LNCaP clone FGC (cell line): ENCODE results near the gene NOC4L.
"Not testable (repeated sequence)": the region's sequence is repeated elsewhere in the genome, so short reads cannot be mapped to it uniquely, and the experiment has no call there.

ENCODE experiments used
- DNase-seq: peaks from one replicate; pipeline ENCODE4 v3.0.0-alpha.2; 2011; ENCODE audit warnings: low read depth
- H3K4me3 ChIP-seq: 2 replicates; pipeline ENCODE4 v1.5.1; 2011; ENCODE audit warnings: mild to moderate bottlenecking, low read depth, low read length, control low read depth
- CTCF ChIP-seq: IDR thresholded peaks from 2 replicates; pipeline ENCODE4 v1.5.1; 2012; ENCODE audit warnings: mild to moderate bottlenecking; ENCODE audit not compliant: control insufficient read depth, insufficient read depth; ENCODE audit errors: extremely low read depth

Gene NOC4L

GRCh38 chr12:132144115-132144809 lies at the start of gene NOC4L, which contains the start of gene DDX51:
TSS of gene NOC4L (plus strand) at chr12:132144457. CDS start at chr12:132144489, 32 bp downstream.
TSS of gene DDX51 (minus strand) at chr12:132144319. CDS start at chr12:132144296, 23 bp downstream.
- DNase-seq: peak; percentile 73
- peak within 1 kb of the TSS; percentile 71 for H3K4me3 ChIP-seq
- no peak for TF ChIP-seq CTCF

GRCh38 chr12:132095520-132096409 lies 48.5 kb upstream of the NOC4L start:
- no peak for TF ChIP-seq CTCF
- no peak overlapping the region for H3K4me3 ChIP-seq
- DNase-seq: no peak

GRCh38 chr12:132099739-132100138 lies 44.5 kb upstream of the NOC4L start:
- DNase-seq: no peak
- no peak overlapping the region for H3K4me3 ChIP-seq
- TF ChIP-seq CTCF: no peak

GRCh38 chr12:132100306-132101065 lies 43.8 kb upstream of the NOC4L start:
- DNase-seq: no peak
- no peak overlapping the region for H3K4me3 ChIP-seq
- TF ChIP-seq CTCF: no peak

- no peak for DNase-seq
- TF ChIP-seq CTCF: no peak
- no peak overlapping the region for H3K4me3 ChIP-seq
Measured at GRCh38 chr12:132102297-132102696, 42.0 kb upstream of the NOC4L start.

GRCh38 chr12:132103072-132103471 lies 41.2 kb upstream of the NOC4L start:
- H3K4me3 ChIP-seq, DNase-seq: not testable (repeated sequence)
